GM12878 (cell line): ENCODE data around the gene C19orf44. TPM values are rescaled to one million over a fixed set of nuclear protein-coding genes. Genes with fewer than 3 reads are reported as not detected.

ENCODE experiments used
- ATAC-seq: fragments of 200-7000 bp; cut with Tn5 transposase; 3 replicates; pipeline ENCODE4 v1.9.1; 2020; ENCODE audit warnings: mild to moderate bottlenecking, moderate library complexity
- BruUV-seq: library from RNA; stranded (reverse); fragments of 400-500 nt; replicated peaks from 2 replicates; lab custom pipeline; 2021; lab: Mats Ljungman, UMichigan
- CTCF ChIA-PET: fragments of 300-600 bp; sonication (Branson Sonifier 250); formaldehyde crosslinking; extraction: SDS; loops from one replicate; lab custom pipeline; 2021; ENCODE audit warnings: inconsistent platforms; lab: Yijun Ruan, JAX
- POLR2A ChIA-PET: fragments of 350-600 bp; formaldehyde crosslinking; extraction: SDS; loops from one replicate; lab custom pipeline; 2021; ENCODE audit warnings: inconsistent platforms; lab: Charles Lee
- RAD21 ChIA-PET: fragments of 300-600 bp; sonication (Branson Sonifier 250); formaldehyde crosslinking; loops from one replicate; lab custom pipeline; 2023; ENCODE audit warnings: antibody characterized with exemption; ENCODE audit not compliant: unreplicated experiment; lab: Charles Lee
- SMC1A ChIA-PET: fragments of 300-600 bp; sonication (Branson Sonifier 250); formaldehyde crosslinking; loops from one replicate; lab custom pipeline; 2023; ENCODE audit not compliant: unreplicated experiment, uncharacterized antibody; lab: Charles Lee
- DNase-seq: peaks from one replicate; pipeline ENCODE4 v3.0.0-alpha.2; 2011; ENCODE audit warnings: low read depth, low spot score
- FAIRE-seq: peaks from 3 replicates; lab custom pipeline; 2011; peaks lifted over from hg19 to GRCh38; lab: Jason Lieb, UNC
- H2AFZ ChIP-seq: 2 replicates; pipeline ENCODE4 v1.6.0; 2011; ENCODE audit warnings: low read depth, low read length, control low read depth; ENCODE audit not compliant: control insufficient read depth
- H3K27ac ChIP-seq: 2 replicates; pipeline ENCODE4 v1.5.1; 2011; ENCODE audit warnings: control low read depth; ENCODE audit not compliant: control insufficient read depth, insufficient read depth
- H3K27me3 ChIP-seq, 2 experiments: replicated peaks in 1 of 2; 2 replicates each; pipeline versions ENCODE4 v1.6.0 to v1.6.1; 2011; ENCODE audit warnings: low read length in 1 of 2; ENCODE audit not compliant: control insufficient read depth in 2 of 2, insufficient read depth in 2 of 2
- H3K36me3 ChIP-seq, 2 experiments: 2 replicates each; pipeline ENCODE4 v1.5.1; 2011; ENCODE audit warnings: low read length in 1 of 2; ENCODE audit not compliant: control insufficient read depth in 2 of 2, insufficient read depth in 2 of 2
- H3K4me1 ChIP-seq: 2 replicates; pipeline ENCODE4 v1.6.1; 2011; ENCODE audit warnings: mild to moderate bottlenecking, low read length, moderate library complexity, mixed read lengths; ENCODE audit not compliant: control insufficient read depth, insufficient read depth
- H3K4me2 ChIP-seq: 2 replicates; pipeline ENCODE4 v1.6.0; 2011; ENCODE audit warnings: control low read depth; ENCODE audit not compliant: control insufficient read depth, insufficient read depth
- H3K4me3 ChIP-seq: fragments of 200-600 bp; sonication (generic); 2 replicates; pipeline ENCODE4 v1.5.1; 2016
- H3K79me2 ChIP-seq: 2 replicates; pipeline ENCODE4 v1.6.0; 2011; ENCODE audit warnings: low read length; ENCODE audit not compliant: control insufficient read depth, insufficient read depth
- H3K9ac ChIP-seq: 2 replicates; pipeline ENCODE4 v1.8.0; 2011; ENCODE audit warnings: low read length, control low read depth, mixed read lengths; ENCODE audit not compliant: control insufficient read depth, insufficient read depth
- H3K9me3 ChIP-seq: replicated peaks from 3 replicates; pipeline ENCODE4 v1.5.1; 2011; ENCODE audit warnings: mild to moderate bottlenecking, low read length; ENCODE audit not compliant: control insufficient read depth, insufficient read depth
- H4K20me1 ChIP-seq: 2 replicates; pipeline ENCODE4 v1.6.0; 2011; ENCODE audit not compliant: control insufficient read depth, insufficient read depth
- FOXK2 ChIP-seq: fragments of 450-650 bp; IDR thresholded peaks from 2 replicates; pipeline ENCODE4 v1.6.1; 2017; ENCODE audit warnings: mild to moderate bottlenecking, moderate library complexity
- GATAD2B ChIP-seq: fragments of 450-650 bp; conservative IDR thresholded peaks from 2 replicates; pipeline ENCODE4 v1.6.1; 2017; ENCODE audit warnings: low read depth, mild to moderate bottlenecking, moderate library complexity
- POLR2AphosphoS2 ChIP-seq: IDR thresholded peaks from 2 replicates; pipeline ENCODE4 v1.6.1; 2011; ENCODE audit warnings: low read depth, mild to moderate bottlenecking, low read length, improper control_type of control experiment, moderate library complexity
- ZNF687 ChIP-seq: fragments of 450-650 bp; IDR thresholded peaks from 2 replicates; pipeline ENCODE4 v1.6.1; 2017; ENCODE audit warnings: mild to moderate bottlenecking, moderate library complexity
- WGBS: methylation state at CpG from one replicate; pipeline ENCODE4 v1.1.6; 2016; ENCODE audit warnings: low lambda C conversion rate; ENCODE audit not compliant: insufficient replicate concordance, insufficient coverage; ENCODE audit errors: missing lambda C conversion rate; 5-methylcytosine and 5-hydroxymethylcytosine counted together
- in situ Hi-C: fragments of 300-500 bp; cut with MboI; formaldehyde crosslinking; loops from 9 replicates; pipeline ENCODE4 v1.14.3; 2018; ENCODE audit warnings: mixed read lengths
- intact Hi-C: fragments of 100-400 bp; cut with micrococcal nuclease; formaldehyde crosslinking; loops from one replicate; pipeline ENCODE4 v1.14.2; 2022; ENCODE audit not compliant: unreplicated experiment
- polyA plus RNA-seq, 11 experiments: library from polyadenylated mRNA; depleted of rRNA in 4 of 11; unstranded in 6 of 11; stranded (reverse) in 5 of 11; fragments of >200 nt; fragmentation: Nextera tagmentation in 4 of 11; fragmentation: Illumina TruSeq in 1 of 11; extraction: Ambion mirVana in 4 of 11; extraction: Trizol in 1 of 11; gene quantifications; 1 replicate in 1 of 11; 2 replicates in 10 of 11; pipeline versions ENCODE4 v1.2.1 to v1.2.3, GENCODE V29; 2011 to 2016; ENCODE audit warnings: inconsistent platforms in 2 of 11, missing spikeins in 2 of 11, low read depth in 1 of 11
- total RNA-seq, 4 experiments: library from RNA; depleted of rRNA in 3 of 4; stranded (reverse); fragments of >200 nt in 3 of 4; fragmentation: Illumina TruSeq in 1 of 4; extraction: Trizol in 1 of 4; gene quantifications; 2 replicates each; pipeline versions ENCODE4 v1.2.1 to v1.2.3, GENCODE V29; 2013 to 2021

Gene C19orf44
- total and polyA plus RNA-seq, 10 of the 15 experiments (the other 5 are each of a cell fraction or from before 2014, with no cell fraction given): 0.26 to 5.2 (median 3.6) TPM

DNA sequence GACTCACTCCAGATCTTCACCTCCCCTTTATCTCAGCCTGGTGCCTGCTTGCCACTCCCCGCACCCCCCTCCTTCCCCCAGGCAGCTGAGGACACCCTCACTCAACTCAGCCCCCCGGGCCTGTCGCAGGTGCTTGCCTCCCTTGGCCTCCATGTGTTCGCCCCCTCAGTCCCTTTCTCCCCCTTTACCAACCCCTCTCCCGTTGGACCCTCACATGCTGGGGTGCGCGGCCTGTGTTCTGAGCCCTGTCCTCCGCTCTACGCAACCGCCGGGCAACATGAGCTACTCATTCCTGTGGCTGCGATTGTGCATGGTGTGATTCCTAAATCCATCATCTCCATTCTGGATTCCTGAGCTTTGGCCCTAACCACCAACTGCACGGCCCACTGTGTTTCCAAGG lies 40.9 kb downstream of the C19orf44 start:
- SMC1A ChIA-PET: no interaction called here
- CTCF ChIA-PET: no interaction called here
- Histone ChIP-seq H3K4me1 (peaks cover 5% of the 10 kb centered on the region; the same call in 1 of the 2 replicates), H3K36me3 (peaks cover 16 to 36% of the 10 kb centered on the region in 2 experiments; a peak in 3 of 4 replicates), H3K27me3 (no peaks in the 10 kb centered on the region), H4K20me1 (peaks cover 4% of the 10 kb centered on the region; the same call in 1 of the 2 replicates)
- in situ Hi-C loops: no loop called here
- no peak for FAIRE-seq
- RAD21 ChIA-PET: no interaction called here
- BruUV-seq: no TSS peak
- 94% methylated on average over 13 of the region's 13 CpGs for WGBS
- TF ChIP-seq FOXK2 (no peak), GATAD2B (no peak), POLR2AphosphoS2 (no peak), ZNF687 (no peak)
- TF ChIP-seq, all 136 proteins: peak for 0
- Histone ChIP-seq H3K79me2 (peaks cover 48% of the 10 kb centered on the region), H2AFZ (no peak overlapping the region), H3K27ac (no peak overlapping the region), H3K4me3 (no peak overlapping the region), H3K9ac (no peak overlapping the region), H3K9me3 (no peaks in the 10 kb centered on the region; the same call in 2 of the 3 replicates), H3K4me2 (no peak overlapping the region)
- POLR2A ChIA-PET: no interaction called here
- no peak for DNase-seq
- intact Hi-C loops: no loop called here
- ATAC-seq: no peak
